Uterus (tissue), 2 donors: Measurements from ENCODE around the gene ABCA12.

Experiments used
- POLR2A ChIP-seq, 2 donors: fragments of 450-650 bp; IDR thresholded peaks; one replicate each; pipeline ENCODE4 v1.6.1; 2016; ENCODE audit warnings: antibody characterized with exemption in 2 of 2, mild to moderate bottlenecking in 1 of 2, moderate library complexity in 1 of 2
- TF ChIP-seq, protein P1 (sequence below), 4 experiments: fragments of 200-600 bp in 2 of 4; fragments of 450-650 bp in 2 of 4; sonication (generic) in 2 of 4; IDR thresholded peaks; one replicate each; pipeline ENCODE4 v1.5.1; 2016 to 2019; ENCODE audit warnings: antibody characterized with exemption in 4 of 4, mild to moderate bottlenecking in 2 of 4, moderate library complexity in 1 of 4

DNA sequence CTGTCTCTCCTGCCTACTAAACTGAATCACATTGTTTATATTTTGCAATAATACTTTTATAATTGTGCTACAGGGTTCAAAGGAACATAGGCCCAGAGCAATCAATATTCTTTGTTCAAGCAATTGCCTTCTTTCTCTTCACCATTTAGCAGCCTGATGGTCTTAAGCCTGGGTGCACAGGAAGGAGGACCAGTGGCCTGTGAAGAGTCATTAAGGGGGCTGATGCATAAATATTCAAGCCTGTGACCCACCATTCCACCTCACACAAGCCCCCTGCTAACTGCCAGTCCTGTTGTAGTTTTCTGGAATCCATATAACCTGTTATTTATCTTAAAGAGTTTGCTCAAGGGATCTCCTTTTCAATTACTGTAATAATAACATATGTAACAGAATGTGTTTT, 56.0 kb downstream of the ABCA12 start:
- TF ChIP-seq, protein P1, sequence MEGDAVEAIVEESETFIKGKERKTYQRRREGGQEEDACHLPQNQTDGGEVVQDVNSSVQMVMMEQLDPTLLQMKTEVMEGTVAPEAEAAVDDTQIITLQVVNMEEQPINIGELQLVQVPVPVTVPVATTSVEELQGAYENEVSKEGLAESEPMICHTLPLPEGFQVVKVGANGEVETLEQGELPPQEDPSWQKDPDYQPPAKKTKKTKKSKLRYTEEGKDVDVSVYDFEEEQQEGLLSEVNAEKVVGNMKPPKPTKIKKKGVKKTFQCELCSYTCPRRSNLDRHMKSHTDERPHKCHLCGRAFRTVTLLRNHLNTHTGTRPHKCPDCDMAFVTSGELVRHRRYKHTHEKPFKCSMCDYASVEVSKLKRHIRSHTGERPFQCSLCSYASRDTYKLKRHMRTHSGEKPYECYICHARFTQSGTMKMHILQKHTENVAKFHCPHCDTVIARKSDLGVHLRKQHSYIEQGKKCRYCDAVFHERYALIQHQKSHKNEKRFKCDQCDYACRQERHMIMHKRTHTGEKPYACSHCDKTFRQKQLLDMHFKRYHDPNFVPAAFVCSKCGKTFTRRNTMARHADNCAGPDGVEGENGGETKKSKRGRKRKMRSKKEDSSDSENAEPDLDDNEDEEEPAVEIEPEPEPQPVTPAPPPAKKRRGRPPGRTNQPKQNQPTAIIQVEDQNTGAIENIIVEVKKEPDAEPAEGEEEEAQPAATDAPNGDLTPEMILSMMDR (IDR thresholded peaks at IDR 0.05) = no peak
- TF ChIP-seq POLR2A (IDR thresholded peaks at IDR 0.05) = no peak
